ENCODE results near the gene GPR153.

DNA sequence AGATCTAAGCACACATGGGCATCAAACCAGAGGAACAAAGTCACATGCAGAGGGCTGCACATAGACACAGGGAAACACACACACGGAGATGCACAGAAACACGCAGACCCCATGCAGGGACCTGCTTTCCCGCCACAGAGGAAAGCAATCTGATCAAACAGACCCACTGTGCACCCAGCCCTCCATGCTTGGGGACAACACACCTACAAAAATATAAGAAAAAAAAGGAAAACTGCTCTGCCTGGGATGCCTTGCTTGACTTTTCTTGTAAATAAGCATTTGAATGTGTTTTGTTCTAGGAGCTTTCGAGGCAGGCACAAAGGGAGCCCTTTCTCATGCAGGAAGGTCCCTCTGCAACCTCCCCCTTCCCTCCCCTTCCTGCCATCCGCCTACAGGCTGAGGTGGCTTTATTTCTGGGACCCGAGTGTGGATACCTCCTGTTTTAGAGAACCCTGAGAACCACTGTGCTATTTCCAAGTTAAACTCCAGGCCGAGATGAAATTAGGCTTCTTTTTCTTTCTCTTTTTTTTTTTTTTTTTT is 21.6 kb downstream of the GPR153 start:
- TF ChIP-seq, protein P1, sequence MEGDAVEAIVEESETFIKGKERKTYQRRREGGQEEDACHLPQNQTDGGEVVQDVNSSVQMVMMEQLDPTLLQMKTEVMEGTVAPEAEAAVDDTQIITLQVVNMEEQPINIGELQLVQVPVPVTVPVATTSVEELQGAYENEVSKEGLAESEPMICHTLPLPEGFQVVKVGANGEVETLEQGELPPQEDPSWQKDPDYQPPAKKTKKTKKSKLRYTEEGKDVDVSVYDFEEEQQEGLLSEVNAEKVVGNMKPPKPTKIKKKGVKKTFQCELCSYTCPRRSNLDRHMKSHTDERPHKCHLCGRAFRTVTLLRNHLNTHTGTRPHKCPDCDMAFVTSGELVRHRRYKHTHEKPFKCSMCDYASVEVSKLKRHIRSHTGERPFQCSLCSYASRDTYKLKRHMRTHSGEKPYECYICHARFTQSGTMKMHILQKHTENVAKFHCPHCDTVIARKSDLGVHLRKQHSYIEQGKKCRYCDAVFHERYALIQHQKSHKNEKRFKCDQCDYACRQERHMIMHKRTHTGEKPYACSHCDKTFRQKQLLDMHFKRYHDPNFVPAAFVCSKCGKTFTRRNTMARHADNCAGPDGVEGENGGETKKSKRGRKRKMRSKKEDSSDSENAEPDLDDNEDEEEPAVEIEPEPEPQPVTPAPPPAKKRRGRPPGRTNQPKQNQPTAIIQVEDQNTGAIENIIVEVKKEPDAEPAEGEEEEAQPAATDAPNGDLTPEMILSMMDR (conservative IDR thresholded peaks at IDR 0.05 in 1 of 2, IDR thresholded peaks at IDR 0.05 in 1 of 2; ENCODE audit: extremely low read depth in 1 of 2, insufficient read depth in 1 of 2, low read depth in 1 of 2, low read length in 2 of 2), result no peak
- no peak for TF ChIP-seq EZH2 (IDR thresholded peaks at IDR 0.05; ENCODE audit: borderline replicate concordance, low read length)

Data from mammary epithelial cell (primary cell).